GM19468 (cell line): ENCODE measurements around the gene C9orf72.
A peak's percentile ranks its signal among the peaks of the same experiment; 100 is the strongest.

Experiments
- ATAC-seq: cut with Tn5 transposase; IDR thresholded peaks from one replicate; pipeline ENCODE4 v1.9.1; 2021; ENCODE audit warnings: mild to moderate bottlenecking, moderate library complexity, moderate number of reproducible peaks; ENCODE audit not compliant: unreplicated experiment; ENCODE audit errors: extremely low read depth

C9orf72 gene

DNA sequence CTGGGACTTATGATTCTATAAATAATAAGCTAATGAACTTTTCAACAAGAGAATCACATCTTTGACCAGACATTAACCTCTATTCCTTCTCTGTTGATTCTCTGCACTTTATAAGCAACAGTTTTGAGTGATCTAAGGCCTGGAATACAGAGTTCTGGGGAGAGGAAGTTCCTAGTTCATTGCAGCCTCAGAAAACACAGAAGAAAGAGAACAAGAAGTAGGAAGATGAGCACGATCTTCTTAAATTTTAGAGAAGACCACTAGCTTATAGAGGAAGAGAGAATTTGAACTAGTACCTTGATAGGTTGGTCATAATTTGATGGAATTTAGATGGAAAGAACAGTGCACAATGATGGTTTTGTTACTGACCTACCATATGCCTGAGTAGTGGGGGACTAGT, 8.5 kb upstream of the C9orf72 start:
- ATAC-seq, result no peak

DNA sequence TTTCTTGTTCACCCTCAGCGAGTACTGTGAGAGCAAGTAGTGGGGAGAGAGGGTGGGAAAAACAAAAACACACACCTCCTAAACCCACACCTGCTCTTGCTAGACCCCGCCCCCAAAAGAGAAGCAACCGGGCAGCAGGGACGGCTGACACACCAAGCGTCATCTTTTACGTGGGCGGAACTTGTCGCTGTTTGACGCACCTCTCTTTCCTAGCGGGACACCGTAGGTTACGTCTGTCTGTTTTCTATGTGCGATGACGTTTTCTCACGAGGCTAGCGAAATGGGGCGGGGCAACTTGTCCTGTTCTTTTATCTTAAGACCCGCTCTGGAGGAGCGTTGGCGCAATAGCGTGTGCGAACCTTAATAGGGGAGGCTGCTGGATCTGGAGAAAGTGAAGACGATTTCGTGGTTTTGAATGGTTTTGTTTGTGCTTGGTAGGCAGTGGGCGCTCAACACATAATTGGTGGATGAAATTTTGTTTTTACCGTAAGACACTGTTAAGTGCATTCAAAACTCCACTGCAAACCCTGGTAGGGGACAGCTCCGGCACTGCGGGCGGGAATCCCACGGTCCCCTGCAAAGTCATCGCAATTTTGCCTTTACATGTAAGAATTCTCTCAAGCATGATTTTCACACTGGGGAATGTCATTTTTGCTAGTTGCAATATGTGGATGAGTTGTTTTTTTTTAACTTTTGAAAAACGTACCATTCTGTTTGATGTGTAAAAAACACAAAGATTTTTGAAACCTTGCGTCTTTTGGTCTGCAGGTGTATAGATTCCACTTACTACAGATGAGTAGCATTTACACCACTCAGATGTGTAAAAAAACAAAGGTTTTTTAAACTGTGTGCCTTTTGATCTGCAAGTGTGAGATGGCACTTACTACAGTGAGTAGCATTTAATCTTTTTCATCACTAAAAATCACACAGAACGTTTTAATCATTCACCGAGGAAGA, 631 bp upstream of the C9orf72 start:
- peak; percentile 89 for ATAC-seq

DNA sequence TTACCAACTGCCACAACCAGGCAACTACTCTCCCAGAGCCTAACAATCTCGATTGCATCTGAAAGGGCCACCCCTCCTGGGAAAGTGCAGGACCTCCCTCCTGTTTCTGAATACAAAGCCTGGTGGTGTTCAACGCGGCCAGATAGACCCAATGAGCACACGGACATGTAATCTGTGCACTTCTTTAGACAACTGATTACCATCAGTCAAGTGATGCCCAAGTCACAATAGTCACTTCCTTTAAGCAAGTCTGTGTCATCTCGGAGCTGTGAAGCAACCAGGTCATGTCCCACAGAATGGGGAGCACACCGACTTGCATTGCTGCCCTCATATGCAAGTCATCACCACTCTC, 739 bp downstream of the C9orf72 start:
- ATAC-seq, result no peak

DNA sequence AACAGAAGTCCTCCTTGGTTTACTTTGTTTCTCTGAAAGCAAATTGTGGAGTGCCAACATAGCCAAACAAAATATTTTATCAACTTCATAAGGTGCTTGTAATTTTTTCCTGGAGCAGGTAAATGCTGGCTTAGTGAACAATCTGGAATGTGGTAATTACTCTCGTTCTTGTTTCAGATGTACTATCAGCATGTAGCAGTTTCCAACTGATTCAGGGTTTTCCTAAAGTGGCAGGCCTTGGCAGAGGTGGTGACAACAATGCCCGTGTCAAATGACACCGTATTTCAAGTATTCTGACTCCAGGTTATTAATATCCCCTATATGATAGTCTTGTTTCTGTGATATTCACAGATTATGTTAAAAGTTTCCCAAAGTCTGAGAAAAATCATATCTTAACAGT, 1.2 kb downstream of the C9orf72 start:
- ATAC-seq, result no peak

DNA sequence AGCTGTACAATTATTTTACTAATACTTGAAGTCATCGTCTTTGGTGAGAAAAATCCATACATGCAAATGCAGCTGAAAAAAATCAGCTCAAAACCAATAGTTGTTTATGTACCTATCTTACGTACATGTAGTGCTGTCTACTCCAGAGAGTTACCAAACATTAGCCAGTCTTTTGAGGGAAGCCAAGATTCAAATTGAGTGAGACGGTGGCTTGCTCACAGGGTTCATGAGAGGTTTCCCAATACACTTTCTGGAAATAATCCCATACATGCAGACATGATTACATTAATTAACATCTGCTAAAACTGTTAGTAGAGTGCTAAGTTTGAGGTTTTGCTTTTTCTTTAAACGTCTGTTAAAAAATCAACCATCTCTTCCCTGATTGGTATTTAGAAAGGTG, 2.3 kb downstream of the C9orf72 start:
- no peak for ATAC-seq

DNA sequence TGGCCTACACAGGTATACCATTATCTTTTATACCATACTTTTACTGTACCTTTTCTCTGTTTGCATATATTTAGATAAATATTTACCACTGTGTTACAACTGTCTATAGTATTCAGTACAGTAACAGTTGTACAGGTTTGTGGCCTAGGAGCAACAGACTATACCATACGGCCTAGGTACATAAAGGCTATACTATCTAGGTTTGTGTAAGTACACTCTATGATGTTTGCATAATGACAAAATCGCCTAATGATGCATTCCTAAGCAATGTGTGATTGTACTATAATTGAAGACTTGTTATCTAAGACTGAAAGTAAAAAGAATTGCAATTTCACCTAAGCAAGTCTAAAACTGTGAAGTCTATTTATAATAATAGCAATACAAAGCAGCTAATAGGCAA, 3.9 kb downstream of the C9orf72 start:
- ATAC-seq, result no peak

DNA sequence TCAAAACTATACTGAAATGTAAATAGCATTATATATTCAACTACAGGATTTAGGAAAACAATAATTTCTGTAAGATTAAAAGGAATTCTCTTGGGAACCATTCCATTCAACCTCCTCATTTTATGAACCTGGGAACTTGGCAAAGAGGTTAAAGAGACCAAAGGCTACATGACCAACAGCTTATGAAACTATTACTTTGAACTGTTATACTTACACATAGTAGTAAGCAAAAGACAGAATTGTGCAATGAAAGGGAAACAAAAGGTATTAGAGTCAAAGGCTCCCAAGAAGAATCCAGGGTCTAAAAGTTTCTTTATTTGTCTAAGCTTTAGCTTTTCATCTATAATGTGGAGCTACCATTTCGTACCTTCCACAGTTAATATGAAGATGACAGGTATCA, 7.2 kb downstream of the C9orf72 start:
- ATAC-seq, result no peak

DNA sequence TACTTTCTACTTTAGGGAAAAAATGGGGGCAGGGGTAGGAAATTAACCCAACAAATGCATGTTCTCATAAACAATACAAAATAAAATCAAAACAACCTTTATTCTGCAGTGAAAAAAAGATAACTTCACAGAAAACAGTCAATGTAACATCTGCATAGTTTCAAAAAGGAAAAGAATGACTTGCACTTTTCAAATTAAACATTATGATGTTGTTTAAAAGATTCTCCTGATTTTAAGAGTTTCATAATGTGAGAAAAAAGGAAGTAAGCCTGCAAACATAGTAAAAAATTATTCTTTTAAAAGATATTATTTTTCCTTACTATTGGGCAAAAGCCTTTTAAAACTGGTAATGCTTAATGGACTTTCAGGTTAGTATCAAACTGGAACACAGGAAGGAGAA, 7.6 kb downstream of the C9orf72 start:
- no peak for ATAC-seq

DNA sequence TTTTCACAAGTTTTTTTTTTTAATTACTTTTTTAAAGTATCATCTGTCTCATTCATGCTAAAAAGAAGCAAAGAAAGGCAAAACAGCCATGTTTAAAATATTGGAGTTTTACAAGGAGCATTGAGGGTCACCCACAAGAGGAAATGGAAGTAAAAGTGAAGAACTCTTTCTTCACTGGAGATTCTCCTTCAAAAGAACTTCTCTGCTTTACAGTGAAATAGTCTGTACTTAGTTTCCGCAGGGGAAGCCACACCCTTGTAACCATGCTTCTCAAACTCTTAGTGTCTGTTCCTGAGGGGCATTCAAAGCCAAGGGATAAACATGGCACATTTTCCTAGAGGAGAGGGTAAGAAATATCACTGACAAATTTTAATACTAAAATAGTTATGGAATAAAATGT, 8.6 kb downstream of the C9orf72 start:
- ATAC-seq, result no peak

DNA sequence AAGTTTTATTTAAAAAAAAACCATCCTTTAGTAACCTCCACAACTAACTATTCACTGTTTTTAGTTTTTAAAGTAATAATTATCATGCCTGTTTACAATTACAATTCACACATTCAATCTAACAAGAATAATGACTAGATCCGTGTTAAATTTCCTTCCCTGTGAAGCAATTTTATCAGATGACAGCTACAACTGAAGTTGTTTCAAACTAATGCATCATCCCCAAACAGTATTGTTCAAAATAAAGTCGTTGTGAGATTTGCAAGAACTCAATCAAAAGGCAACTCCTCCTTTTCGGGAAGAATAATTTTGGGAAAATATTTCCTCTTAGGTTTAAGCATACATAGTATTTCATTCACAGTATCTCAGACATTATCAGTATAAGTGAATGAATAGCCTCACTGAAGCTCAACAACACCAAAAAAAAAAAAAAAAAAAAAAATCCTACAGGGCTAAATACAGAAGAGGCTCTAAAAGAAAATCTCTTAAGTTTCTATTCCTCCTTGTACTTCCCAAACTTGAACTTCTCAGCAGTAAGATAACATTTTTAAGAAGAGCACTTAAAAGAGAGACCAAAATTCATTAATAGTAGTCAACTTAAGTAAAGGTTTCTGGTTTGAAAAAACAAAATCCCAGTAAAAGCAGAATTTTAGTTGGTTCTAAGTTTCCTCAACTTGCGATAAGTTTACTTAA, 9.4 kb downstream of the C9orf72 start:
- no peak for ATAC-seq

DNA sequence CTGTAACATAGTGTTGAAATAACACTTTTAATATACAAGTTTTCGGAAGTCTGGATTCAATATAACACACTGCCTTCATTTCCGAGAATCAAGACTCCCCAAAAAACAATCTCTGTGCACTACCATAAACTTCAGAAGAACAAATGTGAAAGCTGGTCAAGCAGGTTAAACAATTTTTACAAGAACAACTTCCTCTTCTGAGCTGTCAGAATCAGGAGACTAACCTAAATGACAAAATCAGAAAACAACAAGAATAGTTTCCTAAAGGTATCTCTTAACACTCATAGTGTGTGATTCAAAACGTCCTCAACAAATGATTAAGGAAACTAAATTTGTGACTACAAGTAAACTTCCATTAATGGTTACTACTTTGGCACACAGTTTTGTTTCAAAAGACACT, 11.6 kb downstream of the C9orf72 start:
- no peak for ATAC-seq

DNA sequence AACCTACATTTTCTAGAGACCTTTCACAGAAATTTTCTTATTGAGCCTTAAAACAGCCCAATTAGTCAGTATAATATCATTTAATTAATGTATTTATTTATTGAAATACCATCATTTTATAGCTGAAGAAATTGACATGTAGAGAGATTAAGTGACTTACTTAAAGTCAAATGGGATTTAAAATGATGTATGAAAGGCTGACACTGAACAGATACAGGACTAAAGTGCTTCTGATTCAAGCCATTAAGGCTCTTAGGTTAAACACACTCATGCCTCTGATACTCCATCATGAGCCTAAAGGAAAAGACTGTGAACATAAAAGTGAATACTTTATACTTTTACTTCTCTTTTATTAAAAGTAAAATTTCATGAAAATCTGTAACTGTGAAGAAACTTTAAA, 12.8 kb downstream of the C9orf72 start:
- ATAC-seq, result no peak

DNA sequence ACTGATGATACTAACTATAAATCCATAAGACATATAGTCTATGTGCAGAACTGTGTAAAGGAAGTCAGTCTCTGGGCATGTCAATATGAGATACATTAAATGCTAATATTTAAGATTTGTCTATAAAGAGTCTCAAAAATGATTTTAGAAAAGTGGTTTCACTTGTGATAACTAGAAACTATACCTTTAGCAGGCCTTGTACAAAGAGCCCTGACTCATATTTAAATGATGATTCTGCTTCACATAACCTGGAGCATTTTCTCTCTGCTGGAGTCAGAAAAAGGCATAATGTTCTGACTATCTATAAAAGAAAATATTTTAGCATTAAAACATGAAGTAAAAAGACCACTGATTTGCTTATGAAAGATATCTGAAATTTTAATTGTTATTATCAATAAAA, 15.0 kb downstream of the C9orf72 start:
- no peak for ATAC-seq

DNA sequence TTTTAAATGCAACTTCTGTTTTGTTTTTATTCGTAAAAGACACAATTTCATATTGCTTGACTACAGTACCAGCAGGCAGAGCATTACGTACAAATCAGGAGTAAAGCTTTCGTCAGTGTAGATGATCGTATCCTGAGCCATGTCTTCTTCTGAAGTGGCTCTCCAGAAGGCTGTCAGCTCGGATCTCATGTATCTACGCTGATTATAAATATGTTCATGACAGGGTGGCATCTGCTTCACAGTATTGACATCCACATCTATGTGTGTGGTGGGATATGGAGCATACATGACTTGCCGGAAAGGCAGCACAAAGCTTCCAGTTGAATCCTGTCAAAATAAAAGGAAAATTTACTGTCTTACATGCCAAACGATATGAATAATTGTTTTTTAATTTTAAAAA, 16.8 kb downstream of the C9orf72 start:
- ATAC-seq, result no peak

DNA sequence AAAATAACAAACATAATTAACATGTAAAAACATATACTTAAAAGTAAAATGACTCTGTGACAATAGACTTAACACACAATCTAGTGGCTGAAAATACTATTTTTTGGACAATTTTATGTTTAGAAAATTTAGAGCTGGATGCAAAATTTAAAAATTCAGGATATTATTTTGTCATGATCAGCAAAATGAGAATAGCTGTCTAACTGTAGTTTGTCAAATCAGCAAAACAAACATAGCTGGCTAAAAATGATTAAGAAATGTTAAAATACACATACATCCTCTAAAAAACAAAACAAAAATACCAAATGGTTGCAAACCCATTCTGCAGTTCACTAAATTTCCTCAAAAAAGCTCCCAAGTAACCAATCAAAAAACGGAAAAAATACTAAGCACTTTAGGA, 18.6 kb downstream of the C9orf72 start:
- ATAC-seq, result no peak

DNA sequence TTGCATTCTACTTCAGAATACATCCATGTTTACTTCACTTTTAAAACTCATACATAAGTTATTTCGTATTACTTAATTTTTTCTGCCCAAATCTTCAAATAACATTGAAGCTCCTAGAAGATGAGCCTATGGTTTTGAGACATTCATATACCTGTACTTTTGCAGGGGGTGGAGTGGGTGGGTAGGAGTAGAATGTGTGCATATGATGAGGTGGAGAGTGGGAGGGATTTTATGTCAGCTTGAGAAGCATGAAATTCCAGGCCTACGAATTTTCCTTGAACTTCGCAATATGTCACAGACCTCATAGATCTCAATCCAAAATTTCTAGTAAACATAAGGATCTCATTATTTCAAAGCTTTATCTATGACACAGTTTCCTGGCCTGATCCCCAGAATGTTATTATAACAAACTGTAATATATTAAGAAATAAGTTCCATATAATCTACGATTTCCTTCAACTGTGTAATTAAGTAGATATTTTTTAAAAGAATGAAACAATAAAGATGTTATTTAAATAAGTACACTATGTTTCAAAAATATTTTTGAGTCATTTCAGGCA, 24.0 kb downstream of the C9orf72 start:
- ATAC-seq, result no peak

DNA sequence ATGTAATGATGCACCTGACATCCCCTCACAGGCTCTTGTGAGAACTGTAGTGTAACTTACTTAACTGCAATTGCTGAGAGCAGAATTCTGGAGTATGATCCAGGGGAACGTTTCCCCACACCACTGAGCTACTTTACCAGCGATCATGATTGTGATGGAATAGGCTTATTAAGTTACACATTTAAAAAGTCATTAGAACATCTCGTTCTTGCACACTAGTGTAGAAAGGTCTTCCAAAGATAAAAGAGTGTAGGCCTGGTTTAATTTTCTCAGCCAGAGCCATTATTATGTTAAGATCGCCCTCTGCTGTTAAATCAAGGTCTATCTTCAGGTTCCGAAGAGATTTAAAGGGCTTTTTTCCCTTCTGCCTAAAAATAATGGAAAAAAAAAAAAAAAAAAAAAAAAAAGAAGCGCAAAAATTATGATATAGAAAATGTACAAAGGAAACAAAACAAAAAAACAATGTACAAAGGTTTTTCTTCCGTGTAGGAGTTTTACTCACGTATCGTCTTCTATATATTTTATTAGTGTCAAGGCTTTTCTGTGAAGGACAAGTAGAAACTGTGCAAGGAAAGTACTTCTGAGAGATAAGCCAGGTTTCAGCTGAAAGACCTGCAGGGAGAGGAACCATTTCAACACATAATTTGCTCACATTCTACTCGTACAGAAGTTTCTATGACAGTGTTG, 25.1 kb downstream of the C9orf72 start:
- no peak for ATAC-seq

DNA sequence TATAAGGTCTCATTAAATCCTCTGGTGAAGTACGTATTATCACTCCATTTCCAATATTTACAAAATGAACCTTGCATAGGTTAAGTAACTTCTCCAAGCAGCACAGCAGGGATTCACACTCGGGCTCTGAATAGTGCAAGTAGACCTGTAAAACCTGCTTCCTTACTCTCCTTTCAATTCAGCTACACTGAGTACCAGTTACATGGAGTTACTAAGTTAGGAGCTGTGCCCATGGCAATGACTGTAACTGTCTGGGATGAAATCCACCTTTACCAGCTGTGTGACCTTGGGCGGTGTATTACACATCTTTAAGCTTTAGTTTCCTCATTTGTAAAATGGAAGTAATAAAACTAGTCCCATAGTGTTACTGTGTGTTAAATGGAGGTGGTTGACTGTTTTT, 27.8 kb downstream of the C9orf72 start:
- ATAC-seq, result no peak

DNA sequence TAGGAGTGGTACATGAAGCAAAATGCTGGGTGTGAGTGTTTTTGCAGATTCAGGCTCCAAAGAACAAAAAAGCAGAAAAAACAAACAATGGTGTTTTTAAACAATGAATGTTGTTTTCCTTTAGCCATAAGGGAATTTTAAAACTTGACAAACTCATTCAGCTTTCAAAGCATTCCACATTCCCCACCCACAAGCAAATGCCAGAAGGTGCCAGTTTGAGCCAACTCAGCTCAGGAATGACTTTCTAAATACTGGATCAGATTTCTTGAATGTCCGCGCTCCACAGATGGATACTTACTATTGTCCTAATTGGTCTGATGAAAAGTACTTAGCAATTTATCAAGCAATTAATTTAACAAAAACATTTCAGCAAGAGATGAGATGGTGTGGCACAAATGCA, 30.8 kb downstream of the C9orf72 start:
- ATAC-seq, result no peak

DNA sequence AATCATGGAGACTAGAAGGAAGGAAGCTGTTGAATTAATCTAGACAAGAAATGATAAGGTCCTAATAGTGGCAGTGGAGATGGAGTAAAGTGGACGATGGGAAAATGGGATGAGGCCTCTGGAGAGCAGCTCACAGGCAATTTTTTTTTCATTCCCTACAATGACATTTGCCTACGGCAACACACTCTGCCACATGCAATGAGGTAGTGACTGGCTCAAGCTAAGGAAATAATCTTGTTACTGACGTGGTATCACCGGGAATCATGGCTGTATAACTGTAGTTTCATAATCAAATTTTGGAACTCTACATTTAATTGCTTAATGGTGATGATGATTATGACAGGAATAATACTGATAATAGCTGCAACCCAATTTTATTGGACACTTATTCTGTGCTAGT, 31.5 kb downstream of the C9orf72 start:
- ATAC-seq, result no peak

DNA sequence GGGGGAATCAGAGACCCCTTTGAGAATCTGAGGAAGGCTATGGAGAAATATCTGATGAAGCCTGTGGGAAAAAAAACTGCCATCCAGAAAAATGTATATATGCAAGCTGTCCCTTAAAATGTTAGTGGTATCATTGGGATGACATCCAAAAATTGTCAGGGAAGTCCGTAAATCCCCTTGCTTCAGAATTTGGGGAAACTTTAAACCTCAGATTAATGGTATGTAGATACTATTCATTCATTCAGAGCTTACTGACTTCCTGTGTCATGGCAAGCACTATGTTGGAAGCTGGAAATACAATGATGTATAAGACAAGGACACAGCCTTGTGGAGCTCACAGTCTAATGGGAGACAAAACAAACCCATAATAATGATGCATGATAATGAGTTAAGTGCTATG, 32.8 kb downstream of the C9orf72 start:
- no peak for ATAC-seq
